Measurements from ENCODE around the gene MTO1.
A peak's percentile ranks its signal among the peaks of the same experiment; 100 is the strongest.

Gene MTO1

GRCh38 chr6:73521351-73521985 lies 59.9 kb downstream of the MTO1 start:
- TF ChIP-seq MAX (IDR thresholded peaks at IDR 0.05; ENCODE audit: low read depth, low read length): no peak
- TF ChIP-seq CTCF (IDR thresholded peaks at IDR 0.05; ENCODE audit: low read depth, low read length): no peak
- no peak for TF ChIP-seq MYC (IDR thresholded peaks at IDR 0.05; ENCODE audit: low read depth, low read length)
- TF ChIP-seq POLR2A (IDR thresholded peaks at IDR 0.05; ENCODE audit: extremely low read depth, insufficient read length): no peak
- DNase-seq (ENCODE audit: low read depth): no peak
- H3K4me3 ChIP-seq (ENCODE audit: low read depth, low read length): peak overlapping the region; percentile 80

GRCh38 chr6:73523434-73524123 lies 62.0 kb downstream of the MTO1 start:
- peak; percentile 91 for DNase-seq (ENCODE audit: low read depth)
- H3K4me3 ChIP-seq (ENCODE audit: low read depth, low read length): peak overlapping the region; percentile 80
- peak; percentile 83 for TF ChIP-seq MAX (IDR thresholded peaks at IDR 0.05; ENCODE audit: low read depth, low read length)
- TF ChIP-seq POLR2A (IDR thresholded peaks at IDR 0.05; ENCODE audit: extremely low read depth, insufficient read length): peak; percentile 51
- no peak for TF ChIP-seq CTCF (IDR thresholded peaks at IDR 0.05; ENCODE audit: low read depth, low read length)
- peak; percentile 84 for TF ChIP-seq MYC (IDR thresholded peaks at IDR 0.05; ENCODE audit: low read depth, low read length)

- TF ChIP-seq MAX (IDR thresholded peaks at IDR 0.05; ENCODE audit: low read depth, low read length) (no peak), POLR2A (IDR thresholded peaks at IDR 0.05; ENCODE audit: extremely low read depth, insufficient read length) (no peak), CTCF (IDR thresholded peaks at IDR 0.05; ENCODE audit: low read depth, low read length) (no peak), MYC (IDR thresholded peaks at IDR 0.05; ENCODE audit: low read depth, low read length) (no peak)
- no peak for DNase-seq (ENCODE audit: low read depth)
- H3K4me3 ChIP-seq (ENCODE audit: low read depth, low read length): no peak overlapping the region
Observed at GRCh38 chr6:73525546-73526330, 64.2 kb downstream of the MTO1 start.

GRCh38 chr6:73528897-73529296 lies 67.4 kb downstream of the MTO1 start:
- H3K4me3 ChIP-seq (ENCODE audit: low read depth, low read length): no peak overlapping the region
- no peak for TF ChIP-seq POLR2A (IDR thresholded peaks at IDR 0.05; ENCODE audit: extremely low read depth, insufficient read length)
- TF ChIP-seq CTCF (IDR thresholded peaks at IDR 0.05; ENCODE audit: low read depth, low read length): no peak
- no peak for TF ChIP-seq MYC (IDR thresholded peaks at IDR 0.05; ENCODE audit: low read depth, low read length)
- no peak for TF ChIP-seq MAX (IDR thresholded peaks at IDR 0.05; ENCODE audit: low read depth, low read length)
- DNase-seq (ENCODE audit: low read depth): no peak

- no peak overlapping the region for H3K4me3 ChIP-seq (ENCODE audit: low read depth, low read length)
- TF ChIP-seq MAX (IDR thresholded peaks at IDR 0.05; ENCODE audit: low read depth, low read length): no peak
- TF ChIP-seq MYC (IDR thresholded peaks at IDR 0.05; ENCODE audit: low read depth, low read length): no peak
- TF ChIP-seq POLR2A (IDR thresholded peaks at IDR 0.05; ENCODE audit: extremely low read depth, insufficient read length): no peak
- TF ChIP-seq CTCF (IDR thresholded peaks at IDR 0.05; ENCODE audit: low read depth, low read length): no peak
- no peak for DNase-seq (ENCODE audit: low read depth)
Observed at GRCh38 chr6:73532293-73532692, 70.8 kb downstream of the MTO1 start.
